SK-N-SH (cell line): Measurements from ENCODE around the gene SORL1. TPM values are rescaled to one million over a fixed set of nuclear protein-coding genes. Genes with fewer than 3 reads are reported as not detected.

Experiments
- CTCF ChIA-PET: fragments of 300-600, 350-600 bp; formaldehyde crosslinking; extraction: SDS; loops from one replicate; lab custom pipeline; 2021; lab: Yijun Ruan, JAX
- POLR2A ChIA-PET: fragments of 350-600 bp; sonication (Branson Sonifier 250); formaldehyde crosslinking; extraction: SDS; loops from one replicate; lab custom pipeline; 2020; ENCODE audit warnings: antibody characterized with exemption, inconsistent platforms; lab: Yijun Ruan, JAX
- DNase-seq: peaks from one replicate; pipeline ENCODE4 v3.0.0; 2012
- H2AFZ ChIP-seq: fragments of 200-600 bp; sonication (generic); 2 replicates; pipeline ENCODE4 v1.8.1; 2016; ENCODE audit warnings: antibody characterized with exemption, mild to moderate bottlenecking, low read depth
- H3F3A ChIP-seq: fragments of 200-600 bp; sonication (generic); replicated peaks from 2 replicates; pipeline ENCODE3; 2016; ENCODE audit warnings: antibody characterized with exemption, mild to moderate bottlenecking; ENCODE audit not compliant: insufficient read depth
- H3K27ac ChIP-seq, 2 experiments: fragments of 200-500 bp in 1 of 2; fragments of 200-600 bp in 1 of 2; sonication (Bioruptor generic) in 1 of 2; sonication (generic), shearing (Covaris generic) in 1 of 2; 2 replicates each; pipeline versions ENCODE4 v1.5.1 to v1.6.1; 2014 to 2016; ENCODE audit warnings: low read depth in 2 of 2, inconsistent platforms in 1 of 2, low read length in 1 of 2, mild to moderate bottlenecking in 1 of 2, mixed read lengths in 1 of 2
- H3K27me3 ChIP-seq: fragments of 200-600 bp; sonication (generic), shearing (Covaris generic); 2 replicates; pipeline ENCODE4 v1.6.1; 2016; ENCODE audit warnings: mixed run types; ENCODE audit not compliant: insufficient read depth
- H3K36me3 ChIP-seq, 2 experiments: fragments of 200-500 bp in 1 of 2; fragments of 200-600 bp in 1 of 2; sonication (Bioruptor generic) in 1 of 2; sonication (generic) in 1 of 2; replicated peaks in 1 of 2; 2 replicates each; pipeline versions ENCODE3 to v1.5.1; 2014 to 2016; ENCODE audit warnings: low read length in 1 of 2, mild to moderate bottlenecking in 1 of 2; ENCODE audit not compliant: insufficient read depth in 2 of 2, control insufficient read depth in 1 of 2
- H3K4me1 ChIP-seq, 2 experiments: fragments of 200-500 bp in 1 of 2; fragments of 200-600 bp in 1 of 2; sonication (Bioruptor generic) in 1 of 2; sonication (generic), shearing (Covaris generic) in 1 of 2; 2 replicates each; pipeline versions ENCODE4 v1.5.1 to v1.6.1; 2014 to 2016; ENCODE audit warnings: low read depth in 1 of 2, low read length in 1 of 2, mixed run types in 1 of 2; ENCODE audit not compliant: insufficient read depth in 2 of 2, control insufficient read depth in 1 of 2
- H3K4me2 ChIP-seq: fragments of 200-600 bp; sonication (generic), shearing (Covaris generic); 2 replicates; pipeline ENCODE4 v1.6.1; 2017; ENCODE audit warnings: mixed run types
- H3K4me3 ChIP-seq, 2 experiments: fragments of 200-500 bp in 1 of 2; fragments of 200-600 bp in 1 of 2; sonication (Bioruptor generic) in 1 of 2; sonication (generic), shearing (Covaris generic) in 1 of 2; 2 replicates each; pipeline versions ENCODE4 v1.5.1 to v1.8.1; 2014 to 2016; ENCODE audit warnings: low read depth in 2 of 2, inconsistent platforms in 1 of 2, low read length in 1 of 2, mild to moderate bottlenecking in 1 of 2, mixed read lengths in 1 of 2, moderate library complexity in 1 of 2
- H3K79me2 ChIP-seq: fragments of 200-600 bp; sonication (generic); 2 replicates; pipeline ENCODE4 v1.8.1; 2017; ENCODE audit warnings: mild to moderate bottlenecking; ENCODE audit not compliant: insufficient read depth
- H3K9ac ChIP-seq: fragments of 200-600 bp; sonication (generic); 2 replicates; pipeline ENCODE4 v1.6.1; 2017; ENCODE audit warnings: mixed run types
- H3K9me2 ChIP-seq: fragments of 200-600 bp; sonication (generic); 2 replicates; pipeline ENCODE4 v1.6.1; 2017; ENCODE audit warnings: mixed run types
- H3K9me3 ChIP-seq: fragments of 200-600 bp; sonication (generic); 2 replicates; pipeline ENCODE4 v1.6.1; 2017; ENCODE audit warnings: mixed run types, mild to moderate bottlenecking, moderate library complexity
- H4K20me1 ChIP-seq: fragments of 200-600 bp; sonication (generic); 2 replicates; pipeline ENCODE4 v1.6.1; 2017; ENCODE audit warnings: mild to moderate bottlenecking, mixed run types; ENCODE audit not compliant: insufficient read depth
- CHD2 ChIP-seq: fragments of 150-350 bp; IDR thresholded peaks from 2 replicates; pipeline ENCODE4 v1.6.1; 2018; ENCODE audit warnings: low read length; ENCODE audit not compliant: partially characterized antibody
- CTCF ChIP-seq: fragments of 200-600 bp; sonication (generic); IDR thresholded peaks from 2 replicates; pipeline ENCODE4 v1.6.1; 2017; ENCODE audit warnings: antibody characterized with exemption, mild to moderate bottlenecking, moderate library complexity
- FOSL2 ChIP-seq: IDR thresholded peaks from 2 replicates; pipeline ENCODE4 v1.4.0; 2012; ENCODE audit warnings: low read depth, mild to moderate bottlenecking, moderate library complexity, borderline replicate concordance
- FOXJ3 ChIP-seq: sonication (generic); formaldehyde crosslinking; IDR thresholded peaks from 2 replicates; pipeline ENCODE4 v1.5.1; 2020; ENCODE audit warnings: mild to moderate bottlenecking, missing genetic modification reagents
- FOXM1 ChIP-seq: IDR thresholded peaks from 2 replicates; pipeline ENCODE4 v1.4.0; 2012; ENCODE audit warnings: low read depth, mild to moderate bottlenecking
- GABPA ChIP-seq: IDR thresholded peaks from 2 replicates; pipeline ENCODE4 v1.4.0; 2012; ENCODE audit warnings: low read depth, mild to moderate bottlenecking
- MAX ChIP-seq: IDR thresholded peaks from 2 replicates; pipeline ENCODE4 v1.4.0; 2012; ENCODE audit warnings: low read depth
- MEF2A ChIP-seq: IDR thresholded peaks from 2 replicates; pipeline ENCODE4 v1.4.0; 2012; ENCODE audit warnings: low read depth, borderline replicate concordance
- NFIC ChIP-seq: IDR thresholded peaks from 2 replicates; pipeline ENCODE4 v1.4.0; 2012; ENCODE audit warnings: borderline replicate concordance
- RAD21 ChIP-seq: IDR thresholded peaks from 2 replicates; pipeline ENCODE4 v1.6.1; 2012; ENCODE audit warnings: mild to moderate bottlenecking, low read length
- RCOR1 ChIP-seq: fragments of 150-350 bp; IDR thresholded peaks from 2 replicates; pipeline ENCODE4 v1.6.1; 2017; ENCODE audit warnings: antibody characterized with exemption, low read length
- REST ChIP-seq: IDR thresholded peaks from 2 replicates; pipeline ENCODE4 v1.6.1; 2012; ENCODE audit warnings: mild to moderate bottlenecking, low read depth, low read length, moderate library complexity
- SIN3A ChIP-seq: IDR thresholded peaks from 2 replicates; pipeline ENCODE4 v1.6.1; 2012; ENCODE audit warnings: low read depth, mild to moderate bottlenecking, low read length, moderate library complexity, borderline replicate concordance
- TCF12 ChIP-seq: IDR thresholded peaks from 2 replicates; pipeline ENCODE4 v1.4.0; 2012
- TEAD4 ChIP-seq: IDR thresholded peaks from 2 replicates; pipeline ENCODE4 v1.4.0; 2012; ENCODE audit warnings: mild to moderate bottlenecking, borderline replicate concordance; ENCODE audit not compliant: insufficient read depth
- YY1 ChIP-seq: IDR thresholded peaks from 2 replicates; pipeline ENCODE4 v1.4.0; 2012; ENCODE audit warnings: low read depth, mild to moderate bottlenecking
- WGBS: methylation state at CpG from one replicate; pipeline ENCODE4 v1.1.6; 2017; ENCODE audit warnings: low lambda C conversion rate; 5-methylcytosine and 5-hydroxymethylcytosine counted together
- polyA plus RNA-seq, 3 experiments: library from polyadenylated mRNA; depleted of rRNA; stranded (reverse); fragments of >200 nt; gene quantifications; 2 replicates each; pipeline ENCODE4 v1.2.3, GENCODE V29; 2012
- TF ChIP-seq, protein P1 (sequence below): fragments of 150-350 bp; IDR thresholded peaks from 2 replicates; pipeline ENCODE4 v1.6.1; 2017; ENCODE audit warnings: antibody characterized with exemption, low read length, low read depth, borderline replicate concordance
- TF ChIP-seq, protein P2 (sequence below): IDR thresholded peaks from 2 replicates; pipeline ENCODE4 v1.4.0; 2012; ENCODE audit warnings: low read depth, borderline replicate concordance
- TF ChIP-seq, protein P3 (sequence below): IDR thresholded peaks from 2 replicates; pipeline ENCODE4 v1.4.0; 2012; ENCODE audit warnings: low read depth, borderline replicate concordance

SORL1 gene
- polyA plus RNA-seq, 1 of the 3 experiments (the other 2 are of a cell fraction), result 7.1 TPM

DNA sequence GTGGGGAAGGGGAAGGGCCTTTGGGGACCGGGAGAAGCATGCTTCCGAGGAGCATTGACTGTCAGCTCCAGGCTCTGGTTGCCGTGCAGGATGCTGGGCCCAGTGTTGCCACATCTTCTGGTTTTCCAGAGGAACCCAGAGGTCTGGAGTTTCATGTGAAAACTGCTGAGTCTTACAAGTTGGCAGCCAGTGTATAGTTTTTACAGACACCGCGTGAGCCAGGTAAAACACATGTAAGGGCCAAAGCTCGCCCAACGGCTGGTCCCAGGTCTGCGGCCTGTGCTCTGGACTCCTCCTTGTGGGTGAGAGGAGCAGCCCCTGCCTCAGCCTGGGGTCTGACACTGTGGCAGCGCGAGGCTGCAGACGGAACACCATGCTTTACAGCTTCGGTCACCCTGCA is 19.1 kb downstream of the SORL1 start (continued):
- TF ChIP-seq, protein P1, sequence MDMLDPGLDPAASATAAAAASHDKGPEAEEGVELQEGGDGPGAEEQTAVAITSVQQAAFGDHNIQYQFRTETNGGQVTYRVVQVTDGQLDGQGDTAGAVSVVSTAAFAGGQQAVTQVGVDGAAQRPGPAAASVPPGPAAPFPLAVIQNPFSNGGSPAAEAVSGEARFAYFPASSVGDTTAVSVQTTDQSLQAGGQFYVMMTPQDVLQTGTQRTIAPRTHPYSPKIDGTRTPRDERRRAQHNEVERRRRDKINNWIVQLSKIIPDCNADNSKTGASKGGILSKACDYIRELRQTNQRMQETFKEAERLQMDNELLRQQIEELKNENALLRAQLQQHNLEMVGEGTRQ, result no peak
- no peak for TF ChIP-seq CTCF

- no peak overlapping the region for H3K4me3 ChIP-seq
- no peak overlapping the region for H2AFZ ChIP-seq
- H3K4me2 ChIP-seq, result no peak overlapping the region
- POLR2A ChIA-PET, result interaction anchor here (0.6 kb wide), 1 partner anchor 21 kb away, joined by 3 read pairs; no protein-coding TSS in a partner anchor
- H3K27ac ChIP-seq, result no peak overlapping the region
- no peaks in the 10 kb centered on the region for H3K36me3 ChIP-seq
- DNase-seq, result no peak
- H3F3A ChIP-seq, result no peaks in the 10 kb centered on the region
- H3K4me1 ChIP-seq, result peaks cover 3 to 5% of the 10 kb centered on the region in 2 experiments; a peak in 3 of 4 replicates
- no peaks in the 10 kb centered on the region for H3K27me3 ChIP-seq
- no peaks in the 10 kb centered on the region for H3K79me2 ChIP-seq
- H3K9ac ChIP-seq, result no peak overlapping the region
- H3K9me3 ChIP-seq, result no peaks in the 10 kb centered on the region
- WGBS, result 61% methylated on average over 2 of the region's 2 CpGs
- H4K20me1 ChIP-seq, result no peaks in the 10 kb centered on the region
- CTCF ChIA-PET, result no interaction called here
- H3K9me2 ChIP-seq, result no peaks in the 10 kb centered on the region
- TF ChIP-seq, protein P2, sequence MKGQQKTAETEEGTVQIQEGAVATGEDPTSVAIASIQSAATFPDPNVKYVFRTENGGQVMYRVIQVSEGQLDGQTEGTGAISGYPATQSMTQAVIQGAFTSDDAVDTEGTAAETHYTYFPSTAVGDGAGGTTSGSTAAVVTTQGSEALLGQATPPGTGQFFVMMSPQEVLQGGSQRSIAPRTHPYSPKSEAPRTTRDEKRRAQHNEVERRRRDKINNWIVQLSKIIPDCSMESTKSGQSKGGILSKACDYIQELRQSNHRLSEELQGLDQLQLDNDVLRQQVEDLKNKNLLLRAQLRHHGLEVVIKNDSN, result no peak
- TF ChIP-seq TCF12 (no peak), FOSL2 (no peak), RAD21 (no peak), MAX (no peak), FOXJ3 (no peak), GABPA (no peak), REST (no peak), CHD2 (no peak), RCOR1 (no peak), CTCF (no peak), YY1 (no peak), SIN3A (no peak), FOXM1 (no peak), MEF2A (no peak), NFIC (no peak), TEAD4 (no peak)
- TF ChIP-seq, protein P3, sequence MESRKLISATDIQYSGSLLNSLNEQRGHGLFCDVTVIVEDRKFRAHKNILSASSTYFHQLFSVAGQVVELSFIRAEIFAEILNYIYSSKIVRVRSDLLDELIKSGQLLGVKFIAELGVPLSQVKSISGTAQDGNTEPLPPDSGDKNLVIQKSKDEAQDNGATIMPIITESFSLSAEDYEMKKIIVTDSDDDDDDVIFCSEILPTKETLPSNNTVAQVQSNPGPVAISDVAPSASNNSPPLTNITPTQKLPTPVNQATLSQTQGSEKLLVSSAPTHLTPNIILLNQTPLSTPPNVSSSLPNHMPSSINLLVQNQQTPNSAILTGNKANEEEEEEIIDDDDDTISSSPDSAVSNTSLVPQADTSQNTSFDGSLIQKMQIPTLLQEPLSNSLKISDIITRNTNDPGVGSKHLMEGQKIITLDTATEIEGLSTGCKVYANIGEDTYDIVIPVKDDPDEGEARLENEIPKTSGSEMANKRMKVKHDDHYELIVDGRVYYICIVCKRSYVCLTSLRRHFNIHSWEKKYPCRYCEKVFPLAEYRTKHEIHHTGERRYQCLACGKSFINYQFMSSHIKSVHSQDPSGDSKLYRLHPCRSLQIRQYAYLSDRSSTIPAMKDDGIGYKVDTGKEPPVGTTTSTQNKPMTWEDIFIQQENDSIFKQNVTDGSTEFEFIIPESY, result no peak
Observed at GRCh38 chr11:121472312-121472711, 20.2 kb downstream of the SORL1 start.
